ENCODE measurements around the gene UNC5CL.

- TF ChIP-seq CTCF (conservative IDR thresholded peaks at IDR 0.05; ENCODE audit: low read depth, low read length), result no peak
- no peak for TF ChIP-seq RCOR1 (IDR thresholded peaks at IDR 0.05; ENCODE audit: insufficient replicate concordance, low read length)
- no peak for TF ChIP-seq BHLHE40 (IDR thresholded peaks at IDR 0.05; ENCODE audit: low read depth, low read length)
- TF ChIP-seq CHD1 (IDR thresholded peaks at IDR 0.05; ENCODE audit: low read depth, low read length), result no peak
- TF ChIP-seq POLR2A (IDR thresholded peaks at IDR 0.05; ENCODE audit: low read depth, low read length), result no peak
- no peak for TF ChIP-seq RFX5 (IDR thresholded peaks at IDR 0.05; ENCODE audit: low read depth, low read length)
- no peak for TF ChIP-seq RAD21 (IDR thresholded peaks at IDR 0.05; ENCODE audit: low read length)
- TF ChIP-seq CEBPB (IDR thresholded peaks at IDR 0.05; ENCODE audit: low read depth, low read length), result no peak
- no peak for TF ChIP-seq USF2 (IDR thresholded peaks at IDR 0.05; ENCODE audit: low read depth, low read length)
- no peak for TF ChIP-seq ELK1 (IDR thresholded peaks at IDR 0.05; ENCODE audit: borderline replicate concordance, low read depth, low read length)
- TF ChIP-seq MAZ (IDR thresholded peaks at IDR 0.05; ENCODE audit: borderline replicate concordance, low read depth, low read length), result no peak
Measured at GRCh38 chr6:41037107-41037900, 1.7 kb downstream of the UNC5CL start.

Data from IMR-90 (cell line).